ENCODE data around the gene OR1L8. TPM values are rescaled to one million over a fixed set of nuclear protein-coding genes. Genes with fewer than 3 reads are reported as not detected.

Gene OR1L8
- total and polyA plus RNA-seq, 2 donors from 2014 or later: not detected

- TF ChIP-seq CTCF (IDR thresholded peaks at IDR 0.05; ENCODE audit: borderline replicate concordance, extremely low read depth, insufficient read depth): no peak
- Histone ChIP-seq H3K9me3 (ENCODE audit: control insufficient read depth in 2 of 3, insufficient read depth in 1 of 3, low read length in 3 of 3) (no peaks in the 10 kb centered on the region), H3K27ac (ENCODE audit: low read depth in 2 of 2, low read length in 2 of 2) (no peak overlapping the region), H3K4me3 (ENCODE audit: low read length in 3 of 3) (no peak overlapping the region), H3K4me1 (ENCODE audit: control insufficient read depth in 2 of 3, insufficient read depth in 2 of 3, low read depth in 1 of 3, low read length in 3 of 3) (no peaks in the 10 kb centered on the region), H3K27me3 (ENCODE audit: control insufficient read depth, insufficient read depth, low read length) (no peaks in the 10 kb centered on the region), H3K9ac (ENCODE audit: low read length in 3 of 3) (no peak overlapping the region), H3K36me3 (ENCODE audit: control insufficient read depth in 2 of 3, insufficient read depth in 3 of 3, low read length in 3 of 3) (no peaks in the 10 kb centered on the region)
- DNase-seq: no peak
- FAIRE-seq: no peak
- intact Hi-C loops (cut with DNase I): no loop called here
Observed at GRCh38 chr9:122572456-122572855, 10.7 kb downstream of the OR1L8 start.

- Histone ChIP-seq H3K27ac (ENCODE audit: low read depth in 2 of 2, low read length in 2 of 2) (no peak overlapping the region), H3K4me1 (ENCODE audit: control insufficient read depth in 2 of 3, insufficient read depth in 2 of 3, low read depth in 1 of 3, low read length in 3 of 3) (no peaks in the 10 kb centered on the region), H3K4me3 (ENCODE audit: low read length in 3 of 3) (no peak overlapping the region), H3K27me3 (ENCODE audit: control insufficient read depth, insufficient read depth, low read length) (no peaks in the 10 kb centered on the region), H3K9me3 (ENCODE audit: control insufficient read depth in 2 of 3, insufficient read depth in 1 of 3, low read length in 3 of 3) (no peaks in the 10 kb centered on the region), H3K36me3 (ENCODE audit: control insufficient read depth in 2 of 3, insufficient read depth in 3 of 3, low read length in 3 of 3) (no peaks in the 10 kb centered on the region), H3K9ac (ENCODE audit: low read length in 3 of 3) (no peak overlapping the region)
- TF ChIP-seq CTCF (IDR thresholded peaks at IDR 0.05; ENCODE audit: borderline replicate concordance, extremely low read depth, insufficient read depth): no peak
- FAIRE-seq (no peak), DNase-seq (no peak)
- intact Hi-C loops (cut with DNase I): no loop called here
Observed at GRCh38 chr9:122567901-122568300, 15.3 kb downstream of the OR1L8 start.

- FAIRE-seq (no peak), DNase-seq (no peak)
- no peak for TF ChIP-seq CTCF (IDR thresholded peaks at IDR 0.05; ENCODE audit: borderline replicate concordance, extremely low read depth, insufficient read depth)
- Histone ChIP-seq H3K4me3 (ENCODE audit: low read length in 3 of 3) (no peak overlapping the region), H3K9me3 (ENCODE audit: control insufficient read depth in 2 of 3, insufficient read depth in 1 of 3, low read length in 3 of 3) (no peaks in the 10 kb centered on the region), H3K27me3 (ENCODE audit: control insufficient read depth, insufficient read depth, low read length) (no peaks in the 10 kb centered on the region), H3K36me3 (ENCODE audit: control insufficient read depth in 2 of 3, insufficient read depth in 3 of 3, low read length in 3 of 3) (no peaks in the 10 kb centered on the region), H3K4me1 (ENCODE audit: control insufficient read depth in 2 of 3, insufficient read depth in 2 of 3, low read depth in 1 of 3, low read length in 3 of 3) (no peaks in the 10 kb centered on the region), H3K9ac (ENCODE audit: low read length in 3 of 3) (no peak overlapping the region), H3K27ac (ENCODE audit: low read depth in 2 of 2, low read length in 2 of 2) (no peak overlapping the region)
- intact Hi-C loops (cut with DNase I): no loop called here
Observed at GRCh38 chr9:122562134-122562760, 20.9 kb downstream of the OR1L8 start.

GRCh38 chr9:122561446-122561845, 21.7 kb downstream of the OR1L8 start:
- Histone ChIP-seq H3K4me3 (ENCODE audit: low read length in 3 of 3) (no peak overlapping the region), H3K27me3 (ENCODE audit: control insufficient read depth, insufficient read depth, low read length) (no peaks in the 10 kb centered on the region), H3K27ac (ENCODE audit: low read depth in 2 of 2, low read length in 2 of 2) (no peak overlapping the region), H3K4me1 (ENCODE audit: control insufficient read depth in 2 of 3, insufficient read depth in 2 of 3, low read depth in 1 of 3, low read length in 3 of 3) (no peaks in the 10 kb centered on the region), H3K36me3 (ENCODE audit: control insufficient read depth in 2 of 3, insufficient read depth in 3 of 3, low read length in 3 of 3) (no peaks in the 10 kb centered on the region), H3K9ac (ENCODE audit: low read length in 3 of 3) (no peak overlapping the region), H3K9me3 (ENCODE audit: control insufficient read depth in 2 of 3, insufficient read depth in 1 of 3, low read length in 3 of 3) (no peaks in the 10 kb centered on the region)
- intact Hi-C loops (cut with DNase I): no loop called here
- no peak for DNase-seq
- TF ChIP-seq CTCF (IDR thresholded peaks at IDR 0.05; ENCODE audit: borderline replicate concordance, extremely low read depth, insufficient read depth): no peak
- FAIRE-seq: no peak

Measured in kidney (tissue), 14 donors.